Measurements from ENCODE around the gene PTPRC.

DNA sequence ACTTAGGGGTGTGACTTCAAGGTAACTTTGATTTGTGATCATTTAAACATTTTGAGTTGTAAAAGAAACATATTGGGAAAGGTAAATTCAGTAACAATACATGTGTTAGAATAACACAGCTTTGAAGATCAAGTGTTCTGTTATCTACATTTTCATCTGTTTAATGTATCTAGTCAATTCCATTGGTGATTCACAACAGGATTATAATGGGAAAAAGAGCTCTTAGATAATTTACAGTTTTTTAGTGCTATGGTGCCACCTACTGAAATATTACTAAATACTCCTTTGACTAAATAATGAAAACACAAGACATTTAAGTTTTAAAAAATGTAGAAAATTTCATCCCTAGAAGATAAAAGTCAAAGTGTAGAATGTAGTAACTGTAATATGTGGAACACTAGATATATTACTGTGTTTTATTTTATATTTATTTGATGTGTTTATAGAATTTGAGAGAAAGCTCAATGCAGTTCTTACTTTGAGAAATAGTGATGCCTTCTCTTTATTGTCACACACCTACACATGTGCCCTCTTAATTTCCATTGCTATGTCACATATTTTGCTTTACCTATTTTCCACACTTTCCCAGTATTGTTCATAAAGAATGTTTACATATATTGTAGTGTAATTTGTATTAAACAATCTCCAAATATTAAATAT lies 47.4 kb downstream of the PTPRC start:
- TF ChIP-seq, protein P1, sequence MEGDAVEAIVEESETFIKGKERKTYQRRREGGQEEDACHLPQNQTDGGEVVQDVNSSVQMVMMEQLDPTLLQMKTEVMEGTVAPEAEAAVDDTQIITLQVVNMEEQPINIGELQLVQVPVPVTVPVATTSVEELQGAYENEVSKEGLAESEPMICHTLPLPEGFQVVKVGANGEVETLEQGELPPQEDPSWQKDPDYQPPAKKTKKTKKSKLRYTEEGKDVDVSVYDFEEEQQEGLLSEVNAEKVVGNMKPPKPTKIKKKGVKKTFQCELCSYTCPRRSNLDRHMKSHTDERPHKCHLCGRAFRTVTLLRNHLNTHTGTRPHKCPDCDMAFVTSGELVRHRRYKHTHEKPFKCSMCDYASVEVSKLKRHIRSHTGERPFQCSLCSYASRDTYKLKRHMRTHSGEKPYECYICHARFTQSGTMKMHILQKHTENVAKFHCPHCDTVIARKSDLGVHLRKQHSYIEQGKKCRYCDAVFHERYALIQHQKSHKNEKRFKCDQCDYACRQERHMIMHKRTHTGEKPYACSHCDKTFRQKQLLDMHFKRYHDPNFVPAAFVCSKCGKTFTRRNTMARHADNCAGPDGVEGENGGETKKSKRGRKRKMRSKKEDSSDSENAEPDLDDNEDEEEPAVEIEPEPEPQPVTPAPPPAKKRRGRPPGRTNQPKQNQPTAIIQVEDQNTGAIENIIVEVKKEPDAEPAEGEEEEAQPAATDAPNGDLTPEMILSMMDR (IDR thresholded peaks at IDR 0.05): no peak
- TF ChIP-seq POLR2AphosphoS5 (IDR thresholded peaks at IDR 0.05) (no peak), POLR2A (IDR thresholded peaks at IDR 0.05) (no peak), EP300 (IDR thresholded peaks at IDR 0.05) (no peak)
